NCI-H1436 treated with DMSO at 0.1 percent for 48 hours (cell line): ENCODE measurements around the gene NUP50.
"Not testable (repeated sequence)": the region's sequence is repeated elsewhere in the genome, so short reads cannot be mapped to it uniquely, and the experiment has no call there.

ENCODE experiments used
- DNase-seq: peaks from one replicate; lab custom pipeline; 2025; lab: John Stamatoyannopoulos, UW

Gene NUP50

GRCh38 chr22:45162531-45162930 is 1.2 kb upstream of the NUP50 start:
- no peak for DNase-seq

- no peak for DNase-seq
These were observed 650 bp upstream of the NUP50 start for GRCh38 chr22:45163099-45163450.

GRCh38 chr22:45164270-45165088 is 754 bp downstream of the NUP50 start:
- DNase-seq, result no peak

- no peak for DNase-seq
These were observed 3.2 kb downstream of the NUP50 start for GRCh38 chr22:45166932-45167331.

GRCh38 chr22:45169591-45170466 is 6.1 kb downstream of the NUP50 start:
- DNase-seq, result no peak

GRCh38 chr22:45171830-45172229 is 8.1 kb downstream of the NUP50 start:
- no peak for DNase-seq

- no peak for DNase-seq
These were observed 9.3 kb downstream of the NUP50 start for GRCh38 chr22:45172881-45173585.

GRCh38 chr22:45179276-45180049 is 15.7 kb downstream of the NUP50 start:
- no peak for DNase-seq

GRCh38 chr22:45180146-45180679 is 16.5 kb downstream of the NUP50 start:
- no peak for DNase-seq

GRCh38 chr22:45181240-45181639 is 17.5 kb downstream of the NUP50 start:
- no peak for DNase-seq

GRCh38 chr22:45181766-45182165 is 18.0 kb downstream of the NUP50 start:
- DNase-seq, result no peak

GRCh38 chr22:45183974-45184373 is 20.2 kb downstream of the NUP50 start:
- no peak for DNase-seq

- DNase-seq, result no peak
These were observed 22.2 kb downstream of the NUP50 start for GRCh38 chr22:45185718-45186514.

GRCh38 chr22:45187891-45188290 is 24.2 kb downstream of the NUP50 start:
- DNase-seq, result no peak

GRCh38 chr22:45188779-45189178 is 25.1 kb downstream of the NUP50 start:
- no peak for DNase-seq

GRCh38 chr22:45190202-45190872 is 26.6 kb downstream of the NUP50 start:
- no peak for DNase-seq

- not testable (repeated sequence) for DNase-seq
These were observed 28.0 kb downstream of the NUP50 start for GRCh38 chr22:45191746-45192145.

- DNase-seq, result no peak
These were observed 29.0 kb downstream of the NUP50 start for GRCh38 chr22:45192701-45193187.

- DNase-seq, result no peak
These were observed 31.0 kb downstream of the NUP50 start for GRCh38 chr22:45194686-45195085.

GRCh38 chr22:45195616-45196015 is 31.9 kb downstream of the NUP50 start:
- DNase-seq, result no peak
